Chondrocyte (in vitro differentiated cells): ENCODE data around the gene IPO4. TPM values are rescaled to one million over a fixed set of nuclear protein-coding genes. Genes with fewer than 3 reads are reported as not detected.

ENCODE experiments used
- DNase-seq: peaks from one replicate; pipeline ENCODE4 v3.0.0; 2021; ENCODE audit warnings: mixed read lengths, low spot score
- H3K27ac Mint-ChIP-seq: one replicate; pipeline ENCODE4 v1.8.0; 2021; ENCODE audit warnings: mild to moderate bottlenecking, moderate library complexity, mixed read lengths; ENCODE audit not compliant: unreplicated experiment
- H3K27me3 Mint-ChIP-seq: 2 replicates; pipeline ENCODE4 v1.8.0; 2021; ENCODE audit warnings: low read depth, mixed read lengths
- H3K36me3 Mint-ChIP-seq: 2 replicates; pipeline ENCODE4 v1.8.0; 2021; ENCODE audit warnings: low read depth, mixed read lengths
- H3K4me1 Mint-ChIP-seq: 2 replicates; pipeline ENCODE4 v1.8.0; 2021; ENCODE audit warnings: low read depth, mild to moderate bottlenecking, mixed read lengths
- H3K4me3 Mint-ChIP-seq: one replicate; pipeline ENCODE4 v1.8.0; 2021; ENCODE audit warnings: mild to moderate bottlenecking, moderate library complexity, mixed read lengths; ENCODE audit not compliant: unreplicated experiment
- H3K9me3 Mint-ChIP-seq: 2 replicates; pipeline ENCODE4 v1.8.0; 2021; ENCODE audit warnings: low read depth, mixed read lengths
- CTCF ChIP-seq: fragments of 200-600 bp; sonication (generic); IDR thresholded peaks from 2 replicates; pipeline ENCODE4 v1.5.0; 2021; ENCODE audit warnings: antibody characterized with exemption, mild to moderate bottlenecking, moderate library complexity
- total RNA-seq: library from RNA; stranded (reverse); gene quantifications from 3 replicates; pipeline ENCODE4 v1.2.1, GENCODE V29; 2021

The IPO4 gene
- total RNA-seq, 1 donor from 2014 or later, result 26.7 TPM

GRCh38 chr14:24235804-24236688 lies 47.4 kb upstream of the IPO4 start:
- Mint-ChIP-seq H3K4me1 (peaks cover 77% of the 10 kb centered on the region), H3K27ac (no peak overlapping the region), H3K9me3 (no peaks in the 10 kb centered on the region), H3K36me3 (peaks cover 22% of the 10 kb centered on the region), H3K4me3 (no peak overlapping the region), H3K27me3 (no peaks in the 10 kb centered on the region)
- no peak for TF ChIP-seq CTCF
- no peak for DNase-seq

GRCh38 chr14:24234095-24235005 lies 45.7 kb upstream of the IPO4 start:
- Mint-ChIP-seq H3K27me3 (no peaks in the 10 kb centered on the region), H3K9me3 (no peaks in the 10 kb centered on the region), H3K27ac (no peak overlapping the region), H3K4me3 (no peak overlapping the region), H3K36me3 (peaks cover 21% of the 10 kb centered on the region), H3K4me1 (peaks cover 62% of the 10 kb centered on the region)
- TF ChIP-seq CTCF, result no peak
- no peak for DNase-seq

GRCh38 chr14:24233538-24233866 lies 44.9 kb upstream of the IPO4 start:
- no peak for TF ChIP-seq CTCF
- Mint-ChIP-seq H3K27me3 (no peaks in the 10 kb centered on the region), H3K9me3 (no peaks in the 10 kb centered on the region), H3K4me3 (peak overlapping the region; percentile 98), H3K4me1 (peaks cover 54% of the 10 kb centered on the region), H3K36me3 (peaks cover 21% of the 10 kb centered on the region), H3K27ac (peak overlapping the region; percentile 15)
- DNase-seq, result no peak

GRCh38 chr14:24232645-24233537 lies 44.3 kb upstream of the IPO4 start, which contains the start of gene GMPR2:
Gene GMPR2 (plus strand): TSS chr14:24232929. CDS start chr14:24233254, 325 bp downstream.
- Mint-ChIP-seq H3K4me1 (peaks cover 48% of the 10 kb centered on the region), H3K36me3 (peaks cover 16% of the 10 kb centered on the region), H3K27ac (peak within 1 kb of the TSS; percentile 100), H3K9me3 (no peaks in the 10 kb centered on the region), H3K4me3 (peak within 1 kb of the TSS; percentile 98), H3K27me3 (no peaks in the 10 kb centered on the region)
- DNase-seq, result no peak
- TF ChIP-seq CTCF, result peak; percentile 1
